Karpas-422 (cell line): ENCODE measurements around the gene RASGRP1. TPM values are rescaled to one million over a fixed set of nuclear protein-coding genes. Genes with fewer than 3 reads are reported as not detected.
A peak's percentile ranks its signal among the peaks of the same experiment; 100 is the strongest.

Source experiments
- DNase-seq: peaks from one replicate; pipeline ENCODE4 v3.0.0-alpha.2; 2015
- H2AFZ ChIP-seq: fragments of 200-600 bp; sonication (generic); 2 replicates; pipeline ENCODE4 v1.6.1; 2014; ENCODE audit warnings: antibody characterized with exemption, low read length, mixed read lengths
- H3K27ac ChIP-seq: fragments of 200-600 bp; sonication (generic); 2 replicates; pipeline ENCODE4 v1.5.1; 2014; ENCODE audit warnings: mild to moderate bottlenecking, low read length, moderate library complexity
- H3K27me3 ChIP-seq: fragments of 200-600 bp; sonication (generic); 2 replicates; pipeline ENCODE4 v1.6.1; 2014; ENCODE audit warnings: low read length, mixed read lengths
- H3K36me3 ChIP-seq: fragments of 200-600 bp; sonication (generic); 2 replicates; pipeline ENCODE4 v1.6.1; 2014; ENCODE audit warnings: low read length, mixed read lengths; ENCODE audit not compliant: insufficient read depth
- H3K4me1 ChIP-seq: fragments of 200-600 bp; sonication (generic); 2 replicates; pipeline ENCODE4 v1.6.1; 2014; ENCODE audit warnings: mild to moderate bottlenecking, low read length, mixed read lengths
- H3K4me2 ChIP-seq: fragments of 200-600 bp; sonication (generic); 2 replicates; pipeline ENCODE4 v1.6.1; 2014; ENCODE audit warnings: low read length, low read depth, mild to moderate bottlenecking; ENCODE audit not compliant: poor library complexity, severe bottlenecking
- H3K4me3 ChIP-seq: fragments of 200-600 bp; sonication (generic); 2 replicates; pipeline ENCODE4 v1.5.1; 2014; ENCODE audit warnings: mild to moderate bottlenecking, antibody characterized with exemption, low read length, mixed read lengths
- H3K79me2 ChIP-seq: fragments of 200-600 bp; sonication (generic); 2 replicates; pipeline ENCODE4 v1.6.1; 2014; ENCODE audit warnings: mild to moderate bottlenecking, low read length, mixed read lengths
- H3K9ac ChIP-seq: fragments of 200-600 bp; sonication (generic); 2 replicates; pipeline ENCODE4 v1.6.0; 2014; ENCODE audit warnings: low read length
- H3K9me2 ChIP-seq: fragments of 200-600 bp; sonication (generic), shearing (Covaris generic); replicated peaks from 2 replicates; pipeline ENCODE4 v1.6.0; 2014; ENCODE audit warnings: mild to moderate bottlenecking, low read length, moderate library complexity; ENCODE audit not compliant: insufficient read depth
- H3K9me3 ChIP-seq: fragments of 300-700, 200-600 bp; sonication (generic); 2 replicates; pipeline ENCODE4 v1.6.1; 2014; ENCODE audit warnings: low read length, mixed read lengths
- H4K20me1 ChIP-seq: fragments of 200-600 bp; sonication (generic); 2 replicates; pipeline ENCODE4 v1.6.1; 2014; ENCODE audit warnings: mild to moderate bottlenecking, antibody characterized with exemption, low read length, low read depth; ENCODE audit not compliant: insufficient read depth
- total RNA-seq: library from RNA; depleted of rRNA; stranded (reverse); fragments of >200 nt; shearing (Covaris generic); gene quantifications from 2 replicates; pipeline ENCODE4 v1.2.3, GENCODE V29; 2014; ENCODE audit warnings: low replicate concordance

Gene RASGRP1
- total RNA-seq, 1 experiment from 2014 or later, result 71.1 TPM

GRCh38 chr15:38474155-38474757 lies 90.4 kb downstream of the RASGRP1 start:
- H3K27ac ChIP-seq, result peak overlapping the region; percentile 13
- no peaks in the 10 kb centered on the region for H3K9me2 ChIP-seq
- no peak overlapping the region for H2AFZ ChIP-seq
- no peaks in the 10 kb centered on the region for H3K9me3 ChIP-seq
- no peak overlapping the region for H3K4me3 ChIP-seq
- H3K9ac ChIP-seq, result no peak overlapping the region
- peaks cover 33% of the 10 kb centered on the region for H3K36me3 ChIP-seq
- H3K79me2 ChIP-seq, result peaks cover 39% of the 10 kb centered on the region
- DNase-seq, result peak; percentile 90
- H4K20me1 ChIP-seq, result no peaks in the 10 kb centered on the region
- peaks cover 18% of the 10 kb centered on the region for H3K4me1 ChIP-seq
- peak overlapping the region; percentile 34 for H3K4me2 ChIP-seq
- no peaks in the 10 kb centered on the region for H3K27me3 ChIP-seq

GRCh38 chr15:38471974-38472373 lies 92.6 kb downstream of the RASGRP1 start:
- Histone ChIP-seq H3K4me1 (peaks cover 19% of the 10 kb centered on the region), H3K27me3 (no peaks in the 10 kb centered on the region), H3K9me2 (no peaks in the 10 kb centered on the region), H3K9ac (no peak overlapping the region), H2AFZ (no peak overlapping the region), H3K4me2 (no peak overlapping the region), H3K36me3 (peaks cover 31% of the 10 kb centered on the region; the same call in 1 of the 2 replicates), H3K4me3 (no peak overlapping the region), H4K20me1 (0 out of 2 replicates have a peak, but pooled peaks cover 3% of the 10 kb centered on the region), H3K79me2 (peaks cover 50% of the 10 kb centered on the region), H3K9me3 (no peaks in the 10 kb centered on the region), H3K27ac (no peak overlapping the region)
- no peak for DNase-seq

- H3K9ac ChIP-seq, result no peak overlapping the region
- H3K36me3 ChIP-seq, result peaks cover 32% of the 10 kb centered on the region; the same call in 1 of the 2 replicates
- no peak overlapping the region; the same call in 1 of the 2 replicates for H3K27ac ChIP-seq
- no peaks in the 10 kb centered on the region for H3K9me3 ChIP-seq
- H3K79me2 ChIP-seq, result peaks cover 52% of the 10 kb centered on the region
- H4K20me1 ChIP-seq, result 0 out of 2 replicates have a peak, but pooled peaks cover 3% of the 10 kb centered on the region
- peaks cover 19% of the 10 kb centered on the region for H3K4me1 ChIP-seq
- H3K9me2 ChIP-seq, result no peaks in the 10 kb centered on the region
- no peaks in the 10 kb centered on the region for H3K27me3 ChIP-seq
- no peak overlapping the region for H3K4me2 ChIP-seq
- H3K4me3 ChIP-seq, result no peak overlapping the region
- DNase-seq, result no peak
- H2AFZ ChIP-seq, result no peak overlapping the region
Observed at GRCh38 chr15:38470816-38471215, 93.8 kb downstream of the RASGRP1 start.

- H3K27ac ChIP-seq, result no peak overlapping the region
- H3K27me3 ChIP-seq, result no peaks in the 10 kb centered on the region
- no peak overlapping the region for H3K4me2 ChIP-seq
- peaks cover 10% of the 10 kb centered on the region; the same call in 1 of the 2 replicates for H3K36me3 ChIP-seq
- peaks cover 3% of the 10 kb centered on the region; the same call in 1 of the 2 replicates for H4K20me1 ChIP-seq
- no peak overlapping the region for H2AFZ ChIP-seq
- H3K79me2 ChIP-seq, result peaks cover 97% of the 10 kb centered on the region
- H3K4me1 ChIP-seq, result peaks cover 34% of the 10 kb centered on the region
- no peaks in the 10 kb centered on the region for H3K9me3 ChIP-seq
- no peak overlapping the region for H3K9ac ChIP-seq
- no peak for DNase-seq
- H3K4me3 ChIP-seq, result no peak overlapping the region
- H3K9me2 ChIP-seq, result no peaks in the 10 kb centered on the region
Observed at GRCh38 chr15:38464675-38465074, 99.9 kb downstream of the RASGRP1 start.

GRCh38 chr15:38463893-38464292 lies 100.7 kb downstream of the RASGRP1 start:
- Histone ChIP-seq H3K79me2 (peaks cover 97% of the 10 kb centered on the region), H3K27ac (no peak overlapping the region)

GRCh38 chr15:38461066-38461833 lies 103.4 kb downstream of the RASGRP1 start:
- Histone ChIP-seq H2AFZ (no peak overlapping the region), H3K9me2 (no peaks in the 10 kb centered on the region), H3K36me3 (no peaks in the 10 kb centered on the region), H3K79me2 (peaks cover 98% of the 10 kb centered on the region), H3K27ac (no peak overlapping the region), H3K27me3 (no peaks in the 10 kb centered on the region), H4K20me1 (no peaks in the 10 kb centered on the region; the same call in 1 of the 2 replicates), H3K4me1 (peaks cover 44% of the 10 kb centered on the region), H3K4me2 (peak overlapping the region; percentile 47), H3K4me3 (no peak overlapping the region), H3K9me3 (no peaks in the 10 kb centered on the region), H3K9ac (no peak overlapping the region)
- DNase-seq, result no peak

More at GRCh38 chr15:38463893-38464292, 100.7 kb downstream of the RASGRP1 start:
- Histone ChIP-seq H3K9me2 (no peaks in the 10 kb centered on the region), H4K20me1 (peaks cover 3% of the 10 kb centered on the region; the same call in 1 of the 2 replicates), H3K9me3 (no peaks in the 10 kb centered on the region), H3K4me2 (no peak overlapping the region), H3K27me3 (no peaks in the 10 kb centered on the region), H3K4me3 (no peak overlapping the region), H3K36me3 (peaks cover 10% of the 10 kb centered on the region; the same call in 1 of the 2 replicates), H2AFZ (no peak overlapping the region), H3K9ac (no peak overlapping the region), H3K4me1 (peaks cover 38% of the 10 kb centered on the region)
- no peak for DNase-seq

- H3K27ac ChIP-seq, result peak overlapping the region; percentile 32; the same call in 1 of the 2 replicates
- peak overlapping the region; percentile 14; the same call in 1 of the 2 replicates for H3K9ac ChIP-seq
Observed at GRCh38 chr15:38460543-38460942, 104.1 kb downstream of the RASGRP1 start.

GRCh38 chr15:38459480-38459879 lies 105.1 kb downstream of the RASGRP1 start:
- no peaks in the 10 kb centered on the region for H3K27me3 ChIP-seq
- H3K4me2 ChIP-seq, result peak overlapping the region; percentile 47
- DNase-seq, result no peak
- no peak overlapping the region; the same call in 1 of the 2 replicates for H3K27ac ChIP-seq
- H4K20me1 ChIP-seq, result peaks cover 6% of the 10 kb centered on the region; the same call in 1 of the 2 replicates
- no peaks in the 10 kb centered on the region for H3K36me3 ChIP-seq
- no peak overlapping the region for H2AFZ ChIP-seq
- peaks cover 54% of the 10 kb centered on the region for H3K4me1 ChIP-seq
- no peak overlapping the region for H3K9ac ChIP-seq
- no peaks in the 10 kb centered on the region for H3K9me3 ChIP-seq
- peaks cover 99% of the 10 kb centered on the region for H3K79me2 ChIP-seq
- no peak overlapping the region for H3K4me3 ChIP-seq
- H3K9me2 ChIP-seq, result no peaks in the 10 kb centered on the region

More at GRCh38 chr15:38460543-38460942, 104.1 kb downstream of the RASGRP1 start:
- peaks cover 98% of the 10 kb centered on the region for H3K79me2 ChIP-seq
- H3K9me2 ChIP-seq, result no peaks in the 10 kb centered on the region
- peak overlapping the region; percentile 4; the same call in 1 of the 2 replicates for H3K4me3 ChIP-seq
- H3K9me3 ChIP-seq, result no peaks in the 10 kb centered on the region
- no peak for DNase-seq
- H3K36me3 ChIP-seq, result no peaks in the 10 kb centered on the region
- peak overlapping the region; percentile 47 for H3K4me2 ChIP-seq
- no peaks in the 10 kb centered on the region for H3K27me3 ChIP-seq
- no peaks in the 10 kb centered on the region; the same call in 1 of the 2 replicates for H4K20me1 ChIP-seq
- H3K4me1 ChIP-seq, result peaks cover 51% of the 10 kb centered on the region
- no peak overlapping the region for H2AFZ ChIP-seq
